Tibial nerve (tissue), 4 donors: Measurements from ENCODE around the gene DRD3. TPM values are rescaled to one million over a fixed set of nuclear protein-coding genes. Genes with fewer than 3 reads are reported as not detected.

Experiments used
- DNase-seq, 2 donors: peaks; one replicate each; pipeline ENCODE4 v3.0.0-alpha.2; 2019; ENCODE audit warnings: low spot score in 2 of 2
- H3K27ac ChIP-seq, 4 donors: fragments of 200-600 bp; sonication (generic) in 3 of 4; one replicate each; pipeline ENCODE4 v1.5.1; 2017 to 2019; ENCODE audit warnings: mild to moderate bottlenecking in 1 of 4
- H3K27me3 ChIP-seq, 2 donors: fragments of 200-600 bp; sonication (generic) in 1 of 2; one replicate each; pipeline versions ENCODE4 v1.5.1 to v1.6.0; 2017 to 2019
- H3K36me3 ChIP-seq, 3 donors: fragments of 200-600 bp; sonication (generic); one replicate each; pipeline ENCODE4 v1.5.1; 2018 to 2019
- H3K4me1 ChIP-seq, 4 donors: fragments of 200-600 bp; sonication (generic) in 3 of 4; one replicate each; pipeline ENCODE4 v1.5.1; 2017 to 2019
- H3K4me3 ChIP-seq, 4 donors: fragments of 200-600 bp; sonication (generic) in 3 of 4; one replicate each; pipeline ENCODE4 v1.5.1; 2017 to 2019; ENCODE audit warnings: mild to moderate bottlenecking in 1 of 4, moderate library complexity in 1 of 4
- H3K9me3 ChIP-seq, 4 donors: fragments of 200-600 bp; sonication (generic) in 3 of 4; one replicate each; pipeline ENCODE4 v1.5.1; 2017 to 2019
- CTCF ChIP-seq, 5 experiments: fragments of 200-600 bp in 3 of 5; fragments of 450-650 bp in 2 of 5; sonication (generic) in 3 of 5; IDR thresholded peaks; one replicate each; pipeline ENCODE4 v1.5.1; 2016 to 2019; ENCODE audit warnings: antibody characterized with exemption in 5 of 5, mild to moderate bottlenecking in 3 of 5, moderate library complexity in 2 of 5
- EP300 ChIP-seq, 2 donors: sonication (generic); formaldehyde crosslinking; IDR thresholded peaks; one replicate each; pipeline ENCODE4 v1.6.1; 2017; ENCODE audit warnings: antibody characterized with exemption in 2 of 2, mild to moderate bottlenecking in 1 of 2
- POLR2A ChIP-seq, 2 donors: fragments of 450-650 bp; IDR thresholded peaks; one replicate each; pipeline ENCODE4 v1.6.1; 2017; ENCODE audit warnings: antibody characterized with exemption in 2 of 2, mild to moderate bottlenecking in 2 of 2, moderate library complexity in 2 of 2
- WGBS, 2 donors: methylation state at CpG; one replicate each; pipeline ENCODE4 v1.1.5; 2018; 5-methylcytosine and 5-hydroxymethylcytosine counted together
- total RNA-seq, 4 donors: library from RNA; depleted of rRNA; stranded (reverse); fragments of >200 nt; gene quantifications; one replicate each; pipeline ENCODE4 v1.1.0, GENCODE V29; 2016

DRD3 gene
- total RNA-seq, 4 donors from 2014 or later = not detected

GRCh38 chr3:114143817-114144216 is 35.0 kb downstream of the DRD3 start:
- 44 to 57% methylated on average over 1 of the region's 1 CpG for WGBS, 2 donors
- Histone ChIP-seq H3K4me3 (no peak overlapping the region), H3K27me3 (no peaks in the 10 kb centered on the region), H3K36me3 (no peaks in the 10 kb centered on the region), H3K4me1 (peaks cover 0 to 13% (median 0%) of the 10 kb centered on the region in 4 donors), H3K27ac (peak overlapping the region in 2 of 4 donors; percentile 11 to 73), H3K9me3 (no peaks in the 10 kb centered on the region)
- no peak for TF ChIP-seq POLR2A (IDR thresholded peaks at IDR 0.05)
- TF ChIP-seq CTCF (IDR thresholded peaks at IDR 0.05) = no peak
- TF ChIP-seq EP300 (IDR thresholded peaks at IDR 0.05) = no peak
- no peak for DNase-seq

GRCh38 chr3:114139836-114140235 is 39.0 kb downstream of the DRD3 start:
- H3K4me3 ChIP-seq = no peak overlapping the region
- WGBS, 2 donors = 64 to 70% methylated on average over 3 of the region's 3 CpGs
- H3K4me1 ChIP-seq = peaks cover 0 to 9% (median 0%) of the 10 kb centered on the region in 4 donors
- no peaks in the 10 kb centered on the region for H3K36me3 ChIP-seq
- TF ChIP-seq EP300 (IDR thresholded peaks at IDR 0.05) (no peak), POLR2A (IDR thresholded peaks at IDR 0.05) (no peak), CTCF (IDR thresholded peaks at IDR 0.05) (no peak)
- no peak for DNase-seq
- no peak overlapping the region for H3K27ac ChIP-seq
- H3K27me3 ChIP-seq = no peaks in the 10 kb centered on the region
- H3K9me3 ChIP-seq = no peaks in the 10 kb centered on the region

- TF ChIP-seq EP300 (IDR thresholded peaks at IDR 0.05) = no peak
- no peak for TF ChIP-seq POLR2A (IDR thresholded peaks at IDR 0.05)
- TF ChIP-seq CTCF (IDR thresholded peaks at IDR 0.05) = no peak
- H3K4me3 ChIP-seq = no peak overlapping the region
- no peaks in the 10 kb centered on the region for H3K9me3 ChIP-seq
- H3K27me3 ChIP-seq = no peaks in the 10 kb centered on the region
- WGBS, 2 donors = 88 to 97% methylated on average over 3 of the region's 3 CpGs
- no peaks in the 10 kb centered on the region for H3K4me1 ChIP-seq
- H3K27ac ChIP-seq = no peak overlapping the region
- DNase-seq = no peak
- no peaks in the 10 kb centered on the region for H3K36me3 ChIP-seq
These were observed 44.9 kb downstream of the DRD3 start for GRCh38 chr3:114133947-114134346.

- Histone ChIP-seq H3K9me3 (no peaks in the 10 kb centered on the region), H3K27me3 (no peaks in the 10 kb centered on the region), H3K4me1 (no peaks in the 10 kb centered on the region), H3K4me3 (no peak overlapping the region), H3K36me3 (no peaks in the 10 kb centered on the region), H3K27ac (no peak overlapping the region)
- DNase-seq = no peak
- TF ChIP-seq EP300 (IDR thresholded peaks at IDR 0.05) = no peak
- TF ChIP-seq POLR2A (IDR thresholded peaks at IDR 0.05) = no peak
- TF ChIP-seq CTCF (IDR thresholded peaks at IDR 0.05) = no peak
- WGBS, 2 donors = 92 to 93% methylated on average over 3 of the region's 3 CpGs
These were observed 46.4 kb downstream of the DRD3 start for GRCh38 chr3:114132500-114132899.

GRCh38 chr3:114128826-114129225 is 50.0 kb downstream of the DRD3 start:
- WGBS, 2 donors = 90 to 94% methylated on average over 8 of the region's 8 CpGs
- H3K4me1 ChIP-seq = no peaks in the 10 kb centered on the region
- DNase-seq = no peak
- H3K27ac ChIP-seq = no peak overlapping the region
- H3K36me3 ChIP-seq = no peaks in the 10 kb centered on the region
- H3K27me3 ChIP-seq = no peaks in the 10 kb centered on the region
- H3K9me3 ChIP-seq = no peaks in the 10 kb centered on the region
- TF ChIP-seq CTCF (IDR thresholded peaks at IDR 0.05) (no peak), EP300 (IDR thresholded peaks at IDR 0.05) (no peak), POLR2A (IDR thresholded peaks at IDR 0.05) (no peak)
- H3K4me3 ChIP-seq = no peak overlapping the region
